WTC11 (cell line): ENCODE results near the gene OASL. TPM values are rescaled to one million over a fixed set of nuclear protein-coding genes. Genes with fewer than 3 reads are reported as not detected.

ENCODE experiments used
- ATAC-seq: fragments of 200-7000 bp; cut with Tn5 transposase; 2 replicates; pipeline ENCODE4 v1.10.0; 2021; ENCODE audit warnings: mild to moderate bottlenecking, moderate library complexity
- CTCF ChIA-PET: fragments of 300-600 bp; sonication (Branson Sonifier 250); formaldehyde crosslinking; loops from one replicate; lab custom pipeline; 2021; ENCODE audit warnings: antibody characterized with exemption; lab: Charles Lee
- POLR2A ChIA-PET: fragments of 350-600 bp; sonication (Branson Sonifier 250); formaldehyde crosslinking; loops from one replicate; lab custom pipeline; 2021; ENCODE audit warnings: antibody characterized with exemption; lab: Charles Lee
- DNase-seq: peaks from one replicate; pipeline ENCODE4 v3.0.0; 2021; ENCODE audit warnings: low spot score
- H3K27ac Mint-ChIP-seq: 2 replicates; pipeline ENCODE4 v1.8.0; 2021; ENCODE audit warnings: mixed read lengths
- H3K27me3 Mint-ChIP-seq: 2 replicates; pipeline ENCODE4 v1.8.0; 2021; ENCODE audit warnings: low read depth, mild to moderate bottlenecking, moderate library complexity, mixed read lengths
- H3K36me3 Mint-ChIP-seq: 2 replicates; pipeline ENCODE4 v1.8.0; 2021; ENCODE audit warnings: mixed read lengths
- H3K4me1 Mint-ChIP-seq: 2 replicates; pipeline ENCODE4 v1.8.0; 2022; ENCODE audit warnings: mixed read lengths
- H3K4me3 Mint-ChIP-seq: 2 replicates; pipeline ENCODE4 v1.8.0; 2021; ENCODE audit warnings: mild to moderate bottlenecking, moderate library complexity, mixed read lengths
- H3K9me3 Mint-ChIP-seq: 2 replicates; pipeline ENCODE4 v1.8.0; 2021; ENCODE audit warnings: mixed read lengths
- CREM ChIP-seq: sonication (generic); formaldehyde crosslinking; IDR thresholded peaks from 2 replicates; pipeline ENCODE4 v1.8.1; 2022; ENCODE audit warnings: mild to moderate bottlenecking, missing genetic modification reagents, moderate library complexity
- ELF4 ChIP-seq: sonication (generic); formaldehyde crosslinking; IDR thresholded peaks from 2 replicates; pipeline ENCODE4 v1.8.1; 2022; ENCODE audit warnings: low read depth, mild to moderate bottlenecking, moderate library complexity, missing genetic modification reagents
- ETV6 ChIP-seq: sonication (generic); formaldehyde crosslinking; IDR thresholded peaks from 2 replicates; pipeline ENCODE4 v1.8.1; 2022; ENCODE audit warnings: mild to moderate bottlenecking, missing genetic modification reagents
- FOXJ3 ChIP-seq: sonication (generic); formaldehyde crosslinking; IDR thresholded peaks from 2 replicates; pipeline ENCODE4 v1.9.0; 2021; ENCODE audit warnings: missing genetic modification reagents, mild to moderate bottlenecking, borderline replicate concordance
- MXD4 ChIP-seq: fragments of 250-450 bp; sonication (Bioruptor Pico); IDR thresholded peaks from 2 replicates; pipeline ENCODE4 v1.8.0; 2021; ENCODE audit warnings: mild to moderate bottlenecking, moderate library complexity, borderline replicate concordance
- NFE2L1 ChIP-seq: sonication (generic); formaldehyde crosslinking; IDR thresholded peaks from 2 replicates; pipeline ENCODE4 v1.8.1; 2023; ENCODE audit warnings: missing genetic modification reagents
- SP1 ChIP-seq: sonication (generic); formaldehyde crosslinking; conservative IDR thresholded peaks from 2 replicates; pipeline ENCODE4 v1.8.1; 2022; ENCODE audit warnings: missing genetic modification reagents
- TP53 ChIP-seq: sonication (generic); formaldehyde crosslinking; IDR thresholded peaks from 2 replicates; pipeline ENCODE4 v1.8.1; 2023; ENCODE audit warnings: mild to moderate bottlenecking, missing genetic modification reagents
- ZNF121 ChIP-seq: sonication (generic); formaldehyde crosslinking; IDR thresholded peaks from 2 replicates; pipeline ENCODE4 v1.8.0; 2023; ENCODE audit warnings: missing genetic modification reagents
- ZNF423 ChIP-seq: fragments of 250-450 bp; sonication (Bioruptor Pico); IDR thresholded peaks from 2 replicates; pipeline ENCODE4 v2.1.2; 2022; ENCODE audit warnings: mild to moderate bottlenecking, moderate library complexity
- total RNA-seq: library from RNA; stranded (reverse); gene quantifications from 3 replicates; pipeline ENCODE4 v1.2.3, GENCODE V29; 2021
- TF ChIP-seq, protein P1 (sequence below): sonication (generic); formaldehyde crosslinking; IDR thresholded peaks from 2 replicates; pipeline ENCODE4 v1.8.0; 2023; ENCODE audit warnings: mild to moderate bottlenecking, missing genetic modification reagents
- TF ChIP-seq, protein P2 (sequence below): sonication (generic); formaldehyde crosslinking; conservative IDR thresholded peaks from 2 replicates; pipeline ENCODE4 v1.8.1; 2022; ENCODE audit warnings: mild to moderate bottlenecking, missing genetic modification reagents
- TF ChIP-seq, protein P3 (sequence below): sonication (generic); formaldehyde crosslinking; IDR thresholded peaks from 2 replicates; pipeline ENCODE4 v1.8.1; 2022; ENCODE audit warnings: low read depth, missing genetic modification reagents, borderline replicate concordance
- TF ChIP-seq, protein P4 (sequence below): sonication (generic); formaldehyde crosslinking; IDR thresholded peaks from 2 replicates; pipeline ENCODE4 v1.8.0; 2022; ENCODE audit warnings: mild to moderate bottlenecking, missing genetic modification reagents
- TF ChIP-seq, protein P5 (sequence below): fragments of 250-450 bp; sonication (Bioruptor Pico); conservative IDR thresholded peaks from 2 replicates; pipeline ENCODE4 v1.9.0; 2021; ENCODE audit warnings: mild to moderate bottlenecking
- TF ChIP-seq, protein P6 (sequence below): sonication (generic); formaldehyde crosslinking; IDR thresholded peaks from 2 replicates; pipeline ENCODE4 v1.8.1; 2023; ENCODE audit warnings: mild to moderate bottlenecking, missing genetic modification reagents
- TF ChIP-seq, protein P7 (sequence below): fragments of 250-450 bp; sonication (Bioruptor Pico); IDR thresholded peaks from 2 replicates; pipeline ENCODE4 v1.9.0; 2021; ENCODE audit warnings: mild to moderate bottlenecking

The OASL gene
- total RNA-seq, 1 experiment from 2014 or later, result 0.28 TPM

DNA sequence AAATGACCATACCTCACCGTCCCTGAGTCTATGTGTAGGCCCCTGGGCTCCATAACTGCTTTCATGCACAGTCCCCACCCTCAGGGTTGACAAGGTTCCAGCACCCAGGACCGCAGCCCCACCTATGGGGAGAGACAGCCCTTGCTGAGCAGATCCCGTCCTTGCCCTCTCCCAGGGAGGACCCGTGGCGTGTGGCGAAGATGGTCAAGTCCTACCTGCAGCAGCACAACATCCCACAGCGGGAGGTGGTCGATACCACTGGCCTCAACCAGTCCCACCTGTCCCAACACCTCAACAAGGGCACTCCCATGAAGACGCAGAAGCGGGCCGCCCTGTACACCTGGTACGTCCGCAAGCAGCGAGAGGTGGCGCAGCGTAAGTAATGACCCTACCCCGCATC lies 50.4 kb downstream of the OASL start:
- no peak overlapping the region for H3K27ac Mint-ChIP-seq
- peaks cover 12% of the 10 kb centered on the region for H3K9me3 Mint-ChIP-seq
- DNase-seq (no peak), ATAC-seq (no peak)
- ChIA-PET CTCF (no interaction called here), POLR2A (no interaction called here)
- no peak overlapping the region for H3K4me3 Mint-ChIP-seq
- TF ChIP-seq NFE2L1 (no peak), ELF4 (CRISPR knock-in tag) (no peak), ZNF121 (no peak), ETV6 (CRISPR knock-in tag) (no peak), FOXJ3 (no peak), TP53 (CRISPR knock-in tag) (no peak), CREM (CRISPR knock-in tag) (no peak), ZNF423 (CRISPR knock-in tag) (no peak), SP1 (CRISPR knock-in tag) (no peak), MXD4 (CRISPR knock-in tag) (no peak)
- TF ChIP-seq, protein P1, sequence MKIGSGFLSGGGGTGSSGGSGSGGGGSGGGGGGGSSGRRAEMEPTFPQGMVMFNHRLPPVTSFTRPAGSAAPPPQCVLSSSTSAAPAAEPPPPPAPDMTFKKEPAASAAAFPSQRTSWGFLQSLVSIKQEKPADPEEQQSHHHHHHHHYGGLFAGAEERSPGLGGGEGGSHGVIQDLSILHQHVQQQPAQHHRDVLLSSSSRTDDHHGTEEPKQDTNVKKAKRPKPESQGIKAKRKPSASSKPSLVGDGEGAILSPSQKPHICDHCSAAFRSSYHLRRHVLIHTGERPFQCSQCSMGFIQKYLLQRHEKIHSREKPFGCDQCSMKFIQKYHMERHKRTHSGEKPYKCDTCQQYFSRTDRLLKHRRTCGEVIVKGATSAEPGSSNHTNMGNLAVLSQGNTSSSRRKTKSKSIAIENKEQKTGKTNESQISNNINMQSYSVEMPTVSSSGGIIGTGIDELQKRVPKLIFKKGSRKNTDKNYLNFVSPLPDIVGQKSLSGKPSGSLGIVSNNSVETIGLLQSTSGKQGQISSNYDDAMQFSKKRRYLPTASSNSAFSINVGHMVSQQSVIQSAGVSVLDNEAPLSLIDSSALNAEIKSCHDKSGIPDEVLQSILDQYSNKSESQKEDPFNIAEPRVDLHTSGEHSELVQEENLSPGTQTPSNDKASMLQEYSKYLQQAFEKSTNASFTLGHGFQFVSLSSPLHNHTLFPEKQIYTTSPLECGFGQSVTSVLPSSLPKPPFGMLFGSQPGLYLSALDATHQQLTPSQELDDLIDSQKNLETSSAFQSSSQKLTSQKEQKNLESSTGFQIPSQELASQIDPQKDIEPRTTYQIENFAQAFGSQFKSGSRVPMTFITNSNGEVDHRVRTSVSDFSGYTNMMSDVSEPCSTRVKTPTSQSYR (CRISPR knock-in tag), result no peak
- TF ChIP-seq, protein P2, sequence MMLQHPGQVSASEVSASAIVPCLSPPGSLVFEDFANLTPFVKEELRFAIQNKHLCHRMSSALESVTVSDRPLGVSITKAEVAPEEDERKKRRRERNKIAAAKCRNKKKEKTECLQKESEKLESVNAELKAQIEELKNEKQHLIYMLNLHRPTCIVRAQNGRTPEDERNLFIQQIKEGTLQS (CRISPR knock-in tag), result no peak
- TF ChIP-seq, protein P3, sequence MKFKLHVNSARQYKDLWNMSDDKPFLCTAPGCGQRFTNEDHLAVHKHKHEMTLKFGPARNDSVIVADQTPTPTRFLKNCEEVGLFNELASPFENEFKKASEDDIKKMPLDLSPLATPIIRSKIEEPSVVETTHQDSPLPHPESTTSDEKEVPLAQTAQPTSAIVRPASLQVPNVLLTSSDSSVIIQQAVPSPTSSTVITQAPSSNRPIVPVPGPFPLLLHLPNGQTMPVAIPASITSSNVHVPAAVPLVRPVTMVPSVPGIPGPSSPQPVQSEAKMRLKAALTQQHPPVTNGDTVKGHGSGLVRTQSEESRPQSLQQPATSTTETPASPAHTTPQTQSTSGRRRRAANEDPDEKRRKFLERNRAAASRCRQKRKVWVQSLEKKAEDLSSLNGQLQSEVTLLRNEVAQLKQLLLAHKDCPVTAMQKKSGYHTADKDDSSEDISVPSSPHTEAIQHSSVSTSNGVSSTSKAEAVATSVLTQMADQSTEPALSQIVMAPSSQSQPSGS (CRISPR knock-in tag), result no peak
- TF ChIP-seq, protein P4, sequence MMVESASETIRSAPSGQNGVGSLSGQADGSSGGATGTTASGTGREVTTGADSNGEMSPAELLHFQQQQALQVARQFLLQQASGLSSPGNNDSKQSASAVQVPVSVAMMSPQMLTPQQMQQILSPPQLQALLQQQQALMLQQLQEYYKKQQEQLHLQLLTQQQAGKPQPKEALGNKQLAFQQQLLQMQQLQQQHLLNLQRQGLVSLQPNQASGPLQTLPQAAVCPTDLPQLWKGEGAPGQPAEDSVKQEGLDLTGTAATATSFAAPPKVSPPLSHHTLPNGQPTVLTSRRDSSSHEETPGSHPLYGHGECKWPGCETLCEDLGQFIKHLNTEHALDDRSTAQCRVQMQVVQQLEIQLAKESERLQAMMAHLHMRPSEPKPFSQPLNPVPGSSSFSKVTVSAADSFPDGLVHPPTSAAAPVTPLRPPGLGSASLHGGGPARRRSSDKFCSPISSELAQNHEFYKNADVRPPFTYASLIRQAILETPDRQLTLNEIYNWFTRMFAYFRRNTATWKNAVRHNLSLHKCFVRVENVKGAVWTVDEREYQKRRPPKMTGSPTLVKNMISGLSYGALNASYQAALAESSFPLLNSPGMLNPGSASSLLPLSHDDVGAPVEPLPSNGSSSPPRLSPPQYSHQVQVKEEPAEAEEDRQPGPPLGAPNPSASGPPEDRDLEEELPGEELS (CRISPR knock-in tag), result no peak
- TF ChIP-seq, protein P5, sequence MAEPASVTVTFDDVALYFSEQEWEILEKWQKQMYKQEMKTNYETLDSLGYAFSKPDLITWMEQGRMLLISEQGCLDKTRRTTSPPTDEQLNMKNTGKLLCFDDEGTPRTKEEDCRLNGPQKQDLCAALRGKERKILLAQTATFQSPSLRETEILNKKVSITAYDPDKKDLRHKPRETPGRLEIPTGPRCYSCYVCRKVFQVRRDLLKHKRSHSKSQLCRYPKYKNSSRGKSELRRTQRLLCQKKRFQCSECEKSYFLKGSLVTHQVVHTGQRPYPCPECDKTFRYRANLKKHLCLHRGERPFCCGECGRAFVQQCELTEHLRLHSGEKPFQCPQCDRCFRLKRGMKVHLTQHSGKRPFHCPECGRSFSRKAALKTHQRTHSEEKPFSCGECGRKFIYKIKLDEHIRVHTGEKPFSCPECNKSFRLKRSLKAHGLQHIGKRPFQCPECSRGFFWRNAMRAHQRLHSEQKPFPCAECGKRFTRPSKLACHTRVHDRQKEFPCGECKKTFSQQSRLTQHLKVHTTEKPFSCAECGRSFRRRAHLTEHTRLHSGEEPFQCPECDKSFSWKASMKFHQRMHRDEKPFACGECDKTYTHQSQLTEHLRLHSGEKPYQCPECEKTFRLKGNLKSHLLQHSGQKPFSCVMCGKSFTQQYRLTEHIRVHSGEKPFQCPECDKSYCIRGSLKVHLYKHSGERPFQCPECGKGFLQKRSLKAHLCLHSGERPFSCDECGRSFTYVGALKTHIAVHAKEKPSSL (CRISPR knock-in tag), result no peak
- TF ChIP-seq, protein P6, sequence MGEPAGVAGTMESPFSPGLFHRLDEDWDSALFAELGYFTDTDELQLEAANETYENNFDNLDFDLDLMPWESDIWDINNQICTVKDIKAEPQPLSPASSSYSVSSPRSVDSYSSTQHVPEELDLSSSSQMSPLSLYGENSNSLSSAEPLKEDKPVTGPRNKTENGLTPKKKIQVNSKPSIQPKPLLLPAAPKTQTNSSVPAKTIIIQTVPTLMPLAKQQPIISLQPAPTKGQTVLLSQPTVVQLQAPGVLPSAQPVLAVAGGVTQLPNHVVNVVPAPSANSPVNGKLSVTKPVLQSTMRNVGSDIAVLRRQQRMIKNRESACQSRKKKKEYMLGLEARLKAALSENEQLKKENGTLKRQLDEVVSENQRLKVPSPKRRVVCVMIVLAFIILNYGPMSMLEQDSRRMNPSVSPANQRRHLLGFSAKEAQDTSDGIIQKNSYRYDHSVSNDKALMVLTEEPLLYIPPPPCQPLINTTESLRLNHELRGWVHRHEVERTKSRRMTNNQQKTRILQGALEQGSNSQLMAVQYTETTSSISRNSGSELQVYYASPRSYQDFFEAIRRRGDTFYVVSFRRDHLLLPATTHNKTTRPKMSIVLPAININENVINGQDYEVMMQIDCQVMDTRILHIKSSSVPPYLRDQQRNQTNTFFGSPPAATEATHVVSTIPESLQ (CRISPR knock-in tag), result no peak
- TF ChIP-seq, protein P7, sequence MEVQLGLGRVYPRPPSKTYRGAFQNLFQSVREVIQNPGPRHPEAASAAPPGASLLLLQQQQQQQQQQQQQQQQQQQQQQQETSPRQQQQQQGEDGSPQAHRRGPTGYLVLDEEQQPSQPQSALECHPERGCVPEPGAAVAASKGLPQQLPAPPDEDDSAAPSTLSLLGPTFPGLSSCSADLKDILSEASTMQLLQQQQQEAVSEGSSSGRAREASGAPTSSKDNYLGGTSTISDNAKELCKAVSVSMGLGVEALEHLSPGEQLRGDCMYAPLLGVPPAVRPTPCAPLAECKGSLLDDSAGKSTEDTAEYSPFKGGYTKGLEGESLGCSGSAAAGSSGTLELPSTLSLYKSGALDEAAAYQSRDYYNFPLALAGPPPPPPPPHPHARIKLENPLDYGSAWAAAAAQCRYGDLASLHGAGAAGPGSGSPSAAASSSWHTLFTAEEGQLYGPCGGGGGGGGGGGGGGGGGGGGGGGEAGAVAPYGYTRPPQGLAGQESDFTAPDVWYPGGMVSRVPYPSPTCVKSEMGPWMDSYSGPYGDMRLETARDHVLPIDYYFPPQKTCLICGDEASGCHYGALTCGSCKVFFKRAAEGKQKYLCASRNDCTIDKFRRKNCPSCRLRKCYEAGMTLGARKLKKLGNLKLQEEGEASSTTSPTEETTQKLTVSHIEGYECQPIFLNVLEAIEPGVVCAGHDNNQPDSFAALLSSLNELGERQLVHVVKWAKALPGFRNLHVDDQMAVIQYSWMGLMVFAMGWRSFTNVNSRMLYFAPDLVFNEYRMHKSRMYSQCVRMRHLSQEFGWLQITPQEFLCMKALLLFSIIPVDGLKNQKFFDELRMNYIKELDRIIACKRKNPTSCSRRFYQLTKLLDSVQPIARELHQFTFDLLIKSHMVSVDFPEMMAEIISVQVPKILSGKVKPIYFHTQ (CRISPR knock-in tag), result no peak
- peaks cover 6% of the 10 kb centered on the region for H3K4me1 Mint-ChIP-seq
- peaks cover 5% of the 10 kb centered on the region; the same call in 1 of the 2 replicates for H3K27me3 Mint-ChIP-seq
- H3K36me3 Mint-ChIP-seq, result no peaks in the 10 kb centered on the region
